Measurements from ENCODE around the gene NOP9. TPM values are rescaled to one million over a fixed set of nuclear protein-coding genes. Genes with fewer than 3 reads are reported as not detected.

Gene NOP9
- total RNA-seq, 1 donor from 2014 or later, result 22.4 TPM

DNA sequence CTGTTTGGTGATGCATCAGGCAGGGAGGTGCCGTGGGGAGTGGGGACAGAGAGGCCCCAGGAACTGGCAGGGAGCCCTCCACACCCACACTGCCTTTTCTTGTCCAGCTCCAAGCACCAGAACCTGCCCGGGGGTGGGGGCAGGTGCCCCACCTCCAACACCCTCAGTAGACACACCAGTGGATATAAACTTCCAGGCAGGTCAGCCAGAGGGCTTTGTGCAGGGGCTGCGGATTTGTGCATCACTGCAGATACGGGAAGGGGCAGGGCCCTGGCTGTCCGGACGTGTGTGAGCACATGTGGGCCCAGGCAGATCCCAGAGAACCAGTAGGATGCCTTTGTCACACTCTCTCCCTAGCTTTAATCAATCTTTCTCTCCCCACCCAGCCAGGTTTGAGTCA, 35.4 kb upstream of the NOP9 start:
- H3K9ac ChIP-seq (ENCODE audit: low read depth in 1 of 3, low read length in 3 of 3), result no peak overlapping the region
- peaks cover 25 to 44% (median 31%) of the 10 kb centered on the region in 3 donors for H3K36me3 ChIP-seq (ENCODE audit: control insufficient read depth in 3 of 3, insufficient read depth in 3 of 3, low read length in 3 of 3)
- no peak overlapping the region for H3K4me3 ChIP-seq (ENCODE audit: low read length in 3 of 3)
- H3K27ac ChIP-seq (ENCODE audit: low read depth, low read length), result no peak overlapping the region
- no peaks in the 10 kb centered on the region for H3K27me3 ChIP-seq (ENCODE audit: control insufficient read depth in 3 of 3, insufficient read depth in 3 of 3, low read length in 3 of 3)
- H3K4me1 ChIP-seq (ENCODE audit: control insufficient read depth in 3 of 3, insufficient read depth in 3 of 3, low read length in 3 of 3), result no peaks in the 10 kb centered on the region
- no peaks in the 10 kb centered on the region for H3K9me3 ChIP-seq (ENCODE audit: control insufficient read depth in 3 of 3, low read length in 3 of 3)

DNA sequence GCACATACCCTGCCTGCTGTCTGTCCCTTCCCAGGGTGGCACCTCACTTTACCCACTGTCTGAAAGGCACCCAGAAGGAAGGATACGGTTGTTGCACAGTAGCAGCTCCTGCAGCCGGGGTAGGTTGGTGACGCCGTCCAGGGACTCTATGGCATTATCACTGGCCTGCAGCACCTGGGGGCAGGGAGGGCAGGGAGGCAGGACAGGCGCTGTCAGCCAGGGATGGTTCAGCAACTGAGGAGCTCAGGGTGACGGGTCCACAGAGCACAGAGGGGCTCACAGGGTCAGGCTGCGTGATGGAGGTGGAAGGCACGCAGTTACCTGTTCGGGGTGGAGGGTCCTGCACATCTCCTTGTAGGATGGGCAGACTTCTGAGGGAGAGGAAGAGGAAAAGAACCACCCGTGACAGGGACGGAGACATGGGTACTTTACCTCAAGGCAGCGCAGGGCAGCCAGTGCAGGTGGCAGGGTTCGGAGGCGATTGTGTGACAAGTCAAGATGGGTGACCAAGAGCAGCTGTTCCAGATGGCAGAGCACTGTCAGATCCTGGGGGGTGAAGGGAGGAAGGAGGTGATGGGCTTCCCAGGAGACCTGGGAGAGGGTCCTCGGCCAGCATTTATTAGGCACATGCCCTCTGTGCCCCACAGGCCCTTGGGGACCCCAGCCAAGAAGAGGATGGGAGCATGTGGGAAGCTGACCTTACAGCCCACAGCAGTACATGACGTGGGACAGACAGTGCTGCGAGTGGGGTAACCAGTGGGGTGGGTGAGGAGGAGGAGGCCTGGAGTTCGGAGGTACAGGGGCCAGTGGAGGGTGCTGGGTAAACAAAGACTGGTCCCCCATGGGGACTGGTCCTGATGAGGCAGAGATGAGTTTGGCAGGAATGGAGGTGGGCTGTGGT, 33.1 kb upstream of the NOP9 start:
- H3K36me3 ChIP-seq (ENCODE audit: control insufficient read depth in 3 of 3, insufficient read depth in 3 of 3, low read length in 3 of 3), result peaks cover 29 to 48% (median 39%) of the 10 kb centered on the region in 3 donors
- H3K9me3 ChIP-seq (ENCODE audit: control insufficient read depth in 3 of 3, low read length in 3 of 3), result no peaks in the 10 kb centered on the region
- no peak overlapping the region for H3K27ac ChIP-seq (ENCODE audit: low read depth, low read length)
- peaks cover 0 to 10% (median 5%) of the 10 kb centered on the region in 3 donors for H3K4me1 ChIP-seq (ENCODE audit: control insufficient read depth in 3 of 3, insufficient read depth in 3 of 3, low read length in 3 of 3)
- no peak overlapping the region for H3K4me3 ChIP-seq (ENCODE audit: low read length in 3 of 3)
- H3K9ac ChIP-seq (ENCODE audit: low read depth in 1 of 3, low read length in 3 of 3), result no peak overlapping the region
- H3K27me3 ChIP-seq (ENCODE audit: control insufficient read depth in 3 of 3, insufficient read depth in 3 of 3, low read length in 3 of 3), result no peaks in the 10 kb centered on the region

DNA sequence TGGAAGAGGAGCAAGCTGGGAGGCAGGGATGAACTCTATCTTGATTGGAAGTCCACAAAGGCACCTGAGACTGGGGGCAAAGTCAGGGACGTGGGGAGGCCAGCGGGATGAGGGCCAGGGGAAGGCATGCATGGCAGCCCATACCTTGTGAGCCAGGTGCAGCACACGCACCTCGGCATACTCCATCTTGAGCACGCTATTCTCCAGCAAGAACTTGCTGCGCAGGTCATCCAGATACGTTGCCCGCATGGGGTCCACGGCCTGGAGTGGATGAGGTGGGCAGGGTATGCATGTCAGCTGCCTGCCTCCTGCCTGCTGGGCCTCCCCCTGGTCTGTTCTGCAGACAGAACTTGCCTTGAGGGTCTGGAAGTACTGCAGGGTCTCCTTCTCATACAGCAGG, 32.1 kb upstream of the NOP9 start:
- Histone ChIP-seq H3K27ac (ENCODE audit: low read depth, low read length) (no peak overlapping the region), H3K4me3 (ENCODE audit: low read length in 3 of 3) (no peak overlapping the region), H3K27me3 (ENCODE audit: control insufficient read depth in 3 of 3, insufficient read depth in 3 of 3, low read length in 3 of 3) (no peaks in the 10 kb centered on the region), H3K36me3 (ENCODE audit: control insufficient read depth in 3 of 3, insufficient read depth in 3 of 3, low read length in 3 of 3) (peaks cover 29 to 48% (median 39%) of the 10 kb centered on the region in 3 donors), H3K4me1 (ENCODE audit: control insufficient read depth in 3 of 3, insufficient read depth in 3 of 3, low read length in 3 of 3) (peaks cover 0 to 15% (median 9%) of the 10 kb centered on the region in 3 donors), H3K9ac (ENCODE audit: low read depth in 1 of 3, low read length in 3 of 3) (no peak overlapping the region), H3K9me3 (ENCODE audit: control insufficient read depth in 3 of 3, low read length in 3 of 3) (no peaks in the 10 kb centered on the region)

DNA sequence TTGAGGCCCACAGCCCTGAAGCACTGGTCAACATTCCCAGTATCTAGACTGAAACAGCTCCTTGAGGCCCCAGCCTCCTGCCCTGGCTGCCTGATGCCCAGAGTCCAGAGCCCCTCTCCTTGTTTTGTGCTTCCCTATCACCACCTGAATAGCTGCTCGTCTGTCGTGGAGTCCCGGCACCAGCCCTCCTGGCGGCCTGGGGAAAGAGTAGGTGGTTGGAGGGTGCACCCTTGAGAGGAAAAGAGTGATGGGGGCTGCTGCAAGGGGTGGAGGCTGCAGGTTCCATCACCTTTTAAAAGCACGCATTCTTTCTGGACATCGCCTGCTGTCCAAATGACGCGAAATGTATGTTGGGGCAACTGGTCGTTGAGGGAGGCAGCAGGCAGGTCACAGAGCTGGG, 31.4 kb upstream of the NOP9 start:
- no peak overlapping the region for H3K27ac ChIP-seq (ENCODE audit: low read depth, low read length)
- H3K27me3 ChIP-seq (ENCODE audit: control insufficient read depth in 3 of 3, insufficient read depth in 3 of 3, low read length in 3 of 3), result no peaks in the 10 kb centered on the region
- H3K36me3 ChIP-seq (ENCODE audit: control insufficient read depth in 3 of 3, insufficient read depth in 3 of 3, low read length in 3 of 3), result peaks cover 29 to 48% (median 39%) of the 10 kb centered on the region in 3 donors
- no peak overlapping the region for H3K4me3 ChIP-seq (ENCODE audit: low read length in 3 of 3)
- no peaks in the 10 kb centered on the region for H3K9me3 ChIP-seq (ENCODE audit: control insufficient read depth in 3 of 3, low read length in 3 of 3)
- H3K4me1 ChIP-seq (ENCODE audit: control insufficient read depth in 3 of 3, insufficient read depth in 3 of 3, low read length in 3 of 3), result peaks cover 0 to 15% (median 9%) of the 10 kb centered on the region in 3 donors
- no peak overlapping the region for H3K9ac ChIP-seq (ENCODE audit: low read depth in 1 of 3, low read length in 3 of 3)

DNA sequence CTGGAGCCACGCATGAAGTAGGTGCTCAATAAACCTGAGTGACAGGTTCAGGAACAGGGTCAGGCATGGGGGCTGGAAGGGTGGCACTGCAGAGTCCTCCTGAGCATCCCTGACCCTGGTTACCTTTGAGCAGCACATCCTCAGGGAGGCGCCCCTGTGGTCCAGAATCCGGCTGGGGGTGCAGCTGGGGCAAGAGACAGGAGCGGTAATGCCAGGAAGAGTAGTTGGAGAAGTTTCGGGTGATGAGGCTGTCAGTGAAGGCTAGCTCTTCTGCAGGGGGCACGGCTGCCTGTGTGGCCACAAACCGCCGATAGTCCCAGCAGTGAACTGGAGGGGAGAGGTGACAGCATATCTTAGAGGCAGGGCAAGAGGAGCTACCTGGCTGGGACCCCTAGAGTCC, 30.3 kb upstream of the NOP9 start:
- no peak overlapping the region for H3K4me3 ChIP-seq (ENCODE audit: low read length in 3 of 3)
- H3K4me1 ChIP-seq (ENCODE audit: control insufficient read depth in 3 of 3, insufficient read depth in 3 of 3, low read length in 3 of 3), result peaks cover 0 to 15% (median 13%) of the 10 kb centered on the region in 3 donors
- no peak overlapping the region for H3K9ac ChIP-seq (ENCODE audit: low read depth in 1 of 3, low read length in 3 of 3)
- H3K9me3 ChIP-seq (ENCODE audit: control insufficient read depth in 3 of 3, low read length in 3 of 3), result no peaks in the 10 kb centered on the region
- no peaks in the 10 kb centered on the region for H3K27me3 ChIP-seq (ENCODE audit: control insufficient read depth in 3 of 3, insufficient read depth in 3 of 3, low read length in 3 of 3)
- no peak overlapping the region for H3K27ac ChIP-seq (ENCODE audit: low read depth, low read length)
- peaks cover 29 to 48% (median 39%) of the 10 kb centered on the region in 3 donors for H3K36me3 ChIP-seq (ENCODE audit: control insufficient read depth in 3 of 3, insufficient read depth in 3 of 3, low read length in 3 of 3)

DNA sequence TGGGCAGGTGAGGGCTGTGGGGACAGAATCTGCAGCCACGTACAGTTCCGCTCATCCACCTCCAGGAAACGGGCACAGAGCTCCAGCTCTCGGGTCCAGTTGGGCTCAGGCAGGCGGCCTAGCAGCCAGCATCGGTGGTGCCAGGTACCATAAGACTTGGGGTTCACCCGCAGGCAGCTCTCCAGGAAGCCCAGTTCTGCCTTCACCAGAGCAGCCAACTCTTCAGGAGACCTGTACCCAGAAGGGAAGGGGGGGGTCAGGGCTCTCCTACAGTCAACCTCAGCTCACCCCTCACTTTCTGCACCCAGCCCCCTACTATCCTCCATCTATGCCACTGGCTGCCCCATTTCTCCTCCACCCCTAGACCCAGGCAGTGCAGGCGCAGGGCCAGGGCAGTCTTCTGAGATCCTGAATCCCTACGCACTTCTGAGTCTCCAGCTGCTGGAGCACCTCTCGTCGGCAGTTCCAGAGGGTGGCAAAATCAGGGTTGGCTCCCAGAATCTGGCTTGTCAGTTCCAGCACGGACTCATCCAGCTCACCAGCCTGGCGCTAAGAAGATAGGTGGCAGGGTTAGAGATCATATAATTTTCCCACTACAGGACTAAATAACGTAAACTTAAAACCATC, 29.6 kb upstream of the NOP9 start:
- Histone ChIP-seq H3K9ac (ENCODE audit: low read depth in 1 of 3, low read length in 3 of 3) (no peak overlapping the region), H3K4me1 (ENCODE audit: control insufficient read depth in 3 of 3, insufficient read depth in 3 of 3, low read length in 3 of 3) (peaks cover 0 to 15% (median 13%) of the 10 kb centered on the region in 3 donors), H3K36me3 (ENCODE audit: control insufficient read depth in 3 of 3, insufficient read depth in 3 of 3, low read length in 3 of 3) (peaks cover 26 to 44% (median 39%) of the 10 kb centered on the region in 3 donors), H3K4me3 (ENCODE audit: low read length in 3 of 3) (no peak overlapping the region), H3K27me3 (ENCODE audit: control insufficient read depth in 3 of 3, insufficient read depth in 3 of 3, low read length in 3 of 3) (no peaks in the 10 kb centered on the region), H3K9me3 (ENCODE audit: control insufficient read depth in 3 of 3, low read length in 3 of 3) (no peaks in the 10 kb centered on the region), H3K27ac (ENCODE audit: low read depth, low read length) (no peak overlapping the region)

DNA sequence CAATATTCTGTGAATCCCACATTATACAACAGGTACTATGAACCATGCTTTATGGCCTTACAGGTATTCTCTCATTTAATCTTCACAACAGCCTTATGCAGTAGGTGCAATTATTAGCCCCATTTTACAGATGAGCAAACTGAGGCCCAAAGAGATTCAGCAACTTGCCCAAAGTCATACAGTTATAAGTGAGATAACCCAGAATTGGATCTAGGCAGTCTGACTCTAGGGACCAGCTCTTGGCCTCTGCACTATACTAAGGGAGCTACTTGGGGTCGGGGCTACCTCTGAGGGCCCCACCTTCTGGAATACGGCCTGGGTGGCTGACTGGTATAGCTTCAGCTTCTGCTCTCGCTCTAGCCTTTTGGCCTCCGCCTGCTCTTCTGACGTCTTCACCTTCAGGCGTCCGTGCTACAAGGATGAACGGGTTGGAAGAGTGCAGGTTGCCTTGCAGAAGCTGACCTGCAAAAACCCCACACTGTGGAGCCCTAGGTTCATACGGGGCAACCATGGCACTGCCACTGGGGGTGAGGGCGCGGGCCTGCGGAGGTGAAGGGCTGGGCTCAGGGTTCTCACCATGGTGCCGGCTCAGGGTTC, 29.0 kb upstream of the NOP9 start:
- H3K27ac ChIP-seq (ENCODE audit: low read depth, low read length), result peak overlapping the region; percentile 96
- peaks cover 26 to 38% (median 36%) of the 10 kb centered on the region in 3 donors for H3K36me3 ChIP-seq (ENCODE audit: control insufficient read depth in 3 of 3, insufficient read depth in 3 of 3, low read length in 3 of 3)
- H3K4me3 ChIP-seq (ENCODE audit: low read length in 3 of 3), result peak overlapping the region; percentile 94 to 98 (median 98)
- H3K27me3 ChIP-seq (ENCODE audit: control insufficient read depth in 3 of 3, insufficient read depth in 3 of 3, low read length in 3 of 3), result no peaks in the 10 kb centered on the region
- peak overlapping the region; percentile 98 to 99 (median 98) for H3K9ac ChIP-seq (ENCODE audit: low read depth in 1 of 3, low read length in 3 of 3)
- H3K9me3 ChIP-seq (ENCODE audit: control insufficient read depth in 3 of 3, low read length in 3 of 3), result no peaks in the 10 kb centered on the region
- peaks cover 0 to 15% (median 13%) of the 10 kb centered on the region in 3 donors for H3K4me1 ChIP-seq (ENCODE audit: control insufficient read depth in 3 of 3, insufficient read depth in 3 of 3, low read length in 3 of 3)

DNA sequence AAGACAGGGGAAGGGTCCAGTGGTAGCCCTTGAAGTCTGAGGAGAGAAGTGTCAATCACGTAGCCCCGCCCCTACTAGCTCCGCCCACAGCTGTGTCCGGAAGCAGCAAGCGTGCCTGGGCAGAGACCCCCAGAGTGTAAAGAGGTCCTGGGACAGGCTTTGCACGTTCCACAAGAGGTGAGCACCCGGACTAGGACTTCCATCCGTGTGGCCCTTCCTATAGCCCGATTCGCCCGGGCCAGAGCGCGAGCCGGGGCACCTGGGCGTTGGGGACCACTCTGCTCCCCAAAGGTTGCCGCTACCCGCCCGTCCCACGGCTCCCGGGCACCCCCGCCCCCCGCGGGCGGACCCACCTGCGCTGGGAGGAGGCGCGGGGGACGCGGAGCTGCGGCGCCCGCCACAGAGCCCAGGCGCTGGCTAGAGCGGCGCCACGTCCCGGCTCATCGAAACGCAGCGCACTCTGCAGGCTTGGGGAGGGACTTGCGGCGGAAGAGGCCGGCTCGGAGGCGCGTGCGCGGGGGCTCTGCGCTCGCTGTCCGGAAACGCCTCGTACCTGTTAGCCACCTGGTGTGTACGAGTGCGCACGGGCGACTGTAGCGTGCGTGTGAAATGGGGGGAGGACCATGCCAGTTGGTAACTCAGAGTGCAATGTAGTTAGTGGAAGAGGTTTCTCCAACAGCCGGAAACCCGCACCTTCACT, 28.4 kb upstream of the NOP9 start, which contains the start of gene RABGGTA:
Gene RABGGTA, minus strand, starts transcription at position 464 of the 700 bp plus-strand sequence. CDS start 482 bp downstream, outside the sequence.
- H3K27ac ChIP-seq (ENCODE audit: low read depth, low read length), result peak within 1 kb of the TSS; percentile 96
- H3K27me3 ChIP-seq (ENCODE audit: control insufficient read depth in 3 of 3, insufficient read depth in 3 of 3, low read length in 3 of 3), result no peaks in the 10 kb centered on the region
- H3K9ac ChIP-seq (ENCODE audit: low read depth in 1 of 3, low read length in 3 of 3), result peak within 1 kb of the TSS; percentile 98 to 99 (median 98)
- H3K9me3 ChIP-seq (ENCODE audit: control insufficient read depth in 3 of 3, low read length in 3 of 3), result no peaks in the 10 kb centered on the region
- peak within 1 kb of the TSS; percentile 94 to 98 (median 98) for H3K4me3 ChIP-seq (ENCODE audit: low read length in 3 of 3)
- peaks cover 0 to 15% (median 13%) of the 10 kb centered on the region in 3 donors for H3K4me1 ChIP-seq (ENCODE audit: control insufficient read depth in 3 of 3, insufficient read depth in 3 of 3, low read length in 3 of 3)
- H3K36me3 ChIP-seq (ENCODE audit: control insufficient read depth in 3 of 3, insufficient read depth in 3 of 3, low read length in 3 of 3), result peaks cover 23 to 32% (median 31%) of the 10 kb centered on the region in 3 donors

DNA sequence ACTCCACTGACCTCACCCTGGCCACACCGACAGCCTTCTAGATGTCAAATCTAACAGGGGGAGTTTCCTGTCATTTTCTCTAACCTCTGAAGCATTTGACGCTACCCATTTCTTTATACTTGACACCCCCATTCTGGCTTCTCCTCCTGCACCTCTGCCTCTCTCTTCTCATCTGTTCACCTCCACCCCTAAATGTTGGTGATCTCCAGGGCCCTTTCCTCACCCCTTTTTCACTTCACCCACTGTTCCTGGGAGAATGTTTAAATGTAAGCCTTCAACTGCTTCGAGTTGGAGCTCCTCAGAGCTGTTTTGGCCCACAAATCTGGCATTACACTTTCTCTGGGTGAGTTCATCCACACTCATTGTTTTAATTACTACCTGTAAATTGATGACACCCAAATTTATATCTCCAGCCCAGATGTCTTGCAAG, 27.8 kb upstream of the NOP9 start:
- Histone ChIP-seq H3K27ac (ENCODE audit: low read depth, low read length) (peak overlapping the region; percentile 96), H3K9ac (ENCODE audit: low read depth in 1 of 3, low read length in 3 of 3) (peak overlapping the region; percentile 98 to 99 (median 98)), H3K4me3 (ENCODE audit: low read length in 3 of 3) (peak overlapping the region; percentile 94 to 98 (median 98)), H3K9me3 (ENCODE audit: control insufficient read depth in 3 of 3, low read length in 3 of 3) (no peaks in the 10 kb centered on the region), H3K27me3 (ENCODE audit: control insufficient read depth in 3 of 3, insufficient read depth in 3 of 3, low read length in 3 of 3) (no peaks in the 10 kb centered on the region), H3K4me1 (ENCODE audit: control insufficient read depth in 3 of 3, insufficient read depth in 3 of 3, low read length in 3 of 3) (peaks cover 0 to 15% (median 13%) of the 10 kb centered on the region in 3 donors), H3K36me3 (ENCODE audit: control insufficient read depth in 3 of 3, insufficient read depth in 3 of 3, low read length in 3 of 3) (peaks cover 18 to 26% (median 25%) of the 10 kb centered on the region in 3 donors)

Measured in skeletal muscle tissue (tissue), 4 donors.